GM18505 (cell line): ENCODE measurements around the gene ZNF511.

Source experiments
- ATAC-seq: cut with Tn5 transposase; IDR thresholded peaks from one replicate; pipeline ENCODE4 v1.9.1; 2021; ENCODE audit not compliant: unreplicated experiment
- POLR2A ChIP-seq: IDR thresholded peaks from 4 replicates; pipeline ENCODE4 v1.6.1; 2011; ENCODE audit warnings: borderline replicate concordance; ENCODE audit not compliant: insufficient read depth, insufficient read length; ENCODE audit errors: extremely low read depth

The ZNF511 gene

DNA sequence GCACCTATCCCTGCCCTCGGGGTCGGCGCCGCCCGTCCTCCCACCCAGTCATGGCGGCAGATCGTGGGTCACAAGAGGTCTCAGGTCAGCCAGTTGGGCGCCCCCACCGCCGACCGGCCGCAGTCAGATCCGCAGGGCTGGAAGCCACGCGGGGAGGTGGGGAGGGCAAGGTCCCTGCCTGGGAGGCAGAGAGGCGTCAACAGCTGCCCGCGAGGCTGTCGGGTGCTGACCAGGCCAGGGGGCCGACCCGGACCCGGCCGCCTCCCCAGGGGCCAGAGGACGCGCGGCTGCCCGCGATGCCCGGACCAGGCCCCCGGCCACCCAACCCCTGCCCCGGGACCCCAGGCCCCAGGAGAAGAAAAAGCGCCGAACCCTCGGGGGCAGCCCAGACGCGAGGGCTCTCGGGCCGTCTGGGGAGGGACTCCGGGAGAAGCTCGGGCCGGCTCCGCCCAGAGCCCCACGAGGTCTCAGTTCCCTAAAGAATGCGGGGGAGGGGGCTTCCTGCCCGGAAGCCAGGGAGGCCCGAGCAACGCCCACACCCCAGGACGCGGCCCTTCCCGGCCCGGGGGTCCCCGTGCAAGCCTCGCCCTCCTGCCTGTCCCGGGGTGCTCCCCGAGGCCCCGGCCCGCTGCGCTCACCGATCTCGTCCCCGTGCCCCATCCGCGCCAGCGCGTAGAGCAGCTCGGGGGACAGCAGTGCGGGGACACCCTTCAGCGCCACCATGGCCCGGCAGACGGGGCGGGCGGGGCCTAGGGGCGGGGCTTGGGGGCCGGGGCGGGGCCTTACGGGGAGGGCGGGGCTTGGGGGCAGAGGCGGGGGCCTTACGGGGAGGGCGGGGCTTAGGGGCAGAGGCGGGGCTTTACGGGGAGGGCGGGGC, 48.8 kb downstream of the ZNF511 start, which contains the start of gene FUOM:
FUOM (minus strand) TSS at position 735 of the 877 bp plus-strand sequence; CDS start at position 723, 12 bp downstream.
- ATAC-seq, result peak; percentile 55
- peak; percentile 48 for TF ChIP-seq POLR2A

DNA sequence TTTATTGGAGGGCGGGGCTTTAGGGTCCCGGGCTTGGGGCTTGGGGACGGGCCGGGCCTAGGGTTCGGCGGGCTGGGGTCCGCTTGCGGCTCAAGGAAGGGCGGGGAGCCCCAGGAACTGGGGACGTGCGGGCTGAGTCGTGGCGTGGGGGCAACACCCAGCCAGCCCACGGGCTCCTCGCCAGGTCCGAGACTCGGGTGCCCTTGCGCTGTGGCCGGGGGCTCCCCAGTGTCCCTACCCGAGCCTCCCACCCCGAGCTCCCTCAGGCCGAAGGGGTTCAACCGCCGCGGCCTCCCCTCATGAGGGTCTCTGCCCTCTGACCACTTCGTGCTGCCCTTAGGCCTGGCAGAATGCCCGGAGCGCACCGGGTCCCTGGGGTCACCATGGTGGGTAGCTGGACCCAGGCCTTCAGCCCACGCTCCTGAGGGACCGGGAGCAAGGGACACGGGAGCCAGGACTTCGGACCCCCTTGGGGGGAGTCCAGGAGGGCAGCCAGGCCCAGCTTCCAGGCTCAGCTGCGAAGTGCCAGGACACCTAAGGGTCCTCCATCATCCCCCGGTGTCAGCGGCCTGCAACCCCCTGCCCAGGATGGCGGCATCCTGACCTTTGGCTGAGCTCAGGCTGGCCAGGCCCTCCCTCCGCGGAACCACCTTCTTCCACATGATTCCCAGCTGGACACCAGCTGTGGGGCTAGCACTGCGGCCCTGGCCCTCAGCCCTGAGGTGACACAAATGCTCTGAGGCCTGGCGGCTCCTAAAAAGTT, 49.6 kb downstream of the ZNF511 start:
- no peak for ATAC-seq
- no peak for TF ChIP-seq POLR2A

DNA sequence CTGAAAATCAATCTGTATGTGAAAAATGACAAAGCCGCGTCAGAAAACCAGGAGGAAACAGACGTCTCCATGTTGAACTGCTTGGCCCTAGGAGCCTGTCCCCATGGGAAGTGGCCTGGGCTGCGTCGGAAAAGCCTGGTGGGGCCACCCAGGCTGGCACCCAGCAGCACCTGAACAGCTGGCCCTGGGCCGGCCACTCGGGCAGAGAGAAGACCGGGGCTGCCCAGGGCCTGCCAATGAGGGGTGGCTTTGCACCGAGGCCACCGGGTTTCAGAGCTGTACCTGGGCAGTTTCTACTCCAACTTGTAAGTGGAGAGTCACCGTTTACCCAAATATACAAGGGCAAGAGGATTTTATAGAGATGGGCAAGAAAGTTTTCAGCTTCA, 50.2 kb downstream of the ZNF511 start:
- no peak for ATAC-seq
- TF ChIP-seq POLR2A, result no peak

DNA sequence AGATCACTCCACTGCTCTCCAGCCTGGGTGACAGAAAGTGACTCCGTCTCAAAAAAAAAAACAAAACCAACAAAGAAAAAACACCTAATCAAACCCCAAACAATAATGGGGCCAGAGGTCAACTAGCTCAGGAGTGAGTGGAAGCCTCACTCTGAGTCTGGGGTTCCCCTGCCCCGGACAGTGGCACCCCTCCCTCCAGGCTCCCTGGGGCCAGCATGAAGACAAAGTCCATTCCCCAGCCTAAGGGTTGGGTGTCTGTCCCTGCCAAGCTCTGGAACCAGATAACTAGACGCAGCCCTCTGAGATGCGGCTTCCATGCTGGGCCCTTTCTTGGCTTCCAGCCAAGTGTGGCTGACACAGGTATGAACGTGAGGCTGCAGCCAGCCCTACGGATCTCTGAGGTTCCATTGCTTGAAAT, 50.8 kb downstream of the ZNF511 start:
- TF ChIP-seq POLR2A, result no peak
- ATAC-seq, result no peak

DNA sequence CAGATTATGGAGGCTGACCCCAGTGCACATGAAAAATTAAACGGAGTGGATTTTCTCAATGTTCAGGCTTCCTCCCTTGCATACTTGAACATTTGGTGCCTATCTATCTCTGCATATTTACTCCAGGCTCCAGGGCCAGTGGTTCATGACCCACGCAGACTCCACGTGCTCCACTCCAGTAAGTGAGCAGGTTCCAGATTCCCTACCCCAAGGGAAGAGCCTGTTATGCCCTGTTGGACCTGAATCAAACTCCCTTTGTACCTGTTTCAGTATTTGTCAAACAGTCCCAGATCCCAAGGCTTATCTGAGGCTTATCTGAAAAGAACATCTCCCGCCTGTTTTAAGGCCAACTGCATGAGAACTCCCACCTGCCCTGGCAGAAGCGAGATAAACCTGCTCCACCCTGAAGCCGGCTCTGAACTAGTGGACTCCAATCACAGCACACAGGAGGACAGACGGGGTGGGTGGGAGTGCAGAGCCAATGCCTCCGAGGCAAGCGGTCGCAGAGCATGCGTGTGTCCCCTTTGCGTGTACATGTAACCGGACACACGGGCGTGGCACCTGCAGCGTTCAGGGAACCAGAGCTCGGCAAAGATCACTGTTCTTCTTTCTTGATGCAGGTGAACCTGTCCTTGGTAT, 51.4 kb downstream of the ZNF511 start:
- ATAC-seq, result no peak
- no peak for TF ChIP-seq POLR2A

DNA sequence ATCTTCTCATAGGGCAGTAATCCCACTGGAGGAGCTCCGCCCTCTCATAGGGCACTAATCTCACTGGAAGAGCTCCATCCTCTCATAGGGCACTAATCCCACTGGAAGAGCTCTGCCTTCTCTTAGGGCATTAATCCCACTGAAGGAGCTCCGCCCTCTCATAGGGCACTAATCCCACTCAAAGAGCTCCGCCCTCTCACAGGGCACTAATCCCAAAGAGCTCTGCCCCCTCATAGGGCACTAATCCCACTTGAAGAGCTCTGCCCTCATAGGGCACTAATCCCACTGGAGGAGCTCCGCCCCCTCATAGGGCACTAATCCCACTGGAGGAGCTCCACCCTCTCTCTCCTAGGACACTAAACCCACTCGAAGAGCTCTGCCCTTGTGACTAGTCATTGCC, 52.5 kb downstream of the ZNF511 start:
- no peak for TF ChIP-seq POLR2A
- no peak for ATAC-seq

DNA sequence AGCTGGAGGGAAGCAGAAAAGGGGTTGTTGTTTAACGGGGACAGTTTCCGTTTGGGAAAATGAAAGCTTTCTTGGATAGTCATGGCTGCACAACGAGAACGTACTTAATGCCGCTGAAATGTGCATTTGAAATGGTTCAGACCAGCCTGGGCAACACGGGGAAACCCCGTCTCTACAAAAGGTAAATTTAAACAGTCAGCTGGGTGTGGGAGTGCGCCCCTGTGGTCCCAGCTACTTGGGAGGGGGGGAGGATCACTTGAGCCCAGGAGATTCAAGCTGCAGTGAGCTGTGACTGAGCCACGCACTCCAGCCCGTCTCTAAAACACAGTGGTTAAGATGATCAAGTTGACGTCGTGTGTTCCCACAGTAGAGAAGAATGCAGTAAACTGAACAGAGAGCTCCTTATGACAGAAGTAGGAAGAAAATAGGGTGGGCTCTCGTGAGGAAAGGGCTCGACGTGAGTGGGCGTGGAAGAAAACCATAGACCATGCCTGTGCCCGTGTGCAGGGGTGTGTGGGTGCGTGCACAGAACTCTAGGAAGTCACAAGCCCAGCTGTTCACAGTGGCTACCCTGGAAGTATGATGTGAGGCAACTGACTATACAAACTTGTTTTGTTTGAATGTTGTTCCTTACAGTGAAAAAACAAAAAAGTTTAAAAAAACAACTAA, 53.2 kb downstream of the ZNF511 start:
- TF ChIP-seq POLR2A, result no peak
- no peak for ATAC-seq
